Loucy (cell line): ENCODE measurements around the gene SNHG17.
"Not testable (repeated sequence)": the region's sequence is repeated elsewhere in the genome, so short reads cannot be mapped to it uniquely, and the experiment has no call there.

Experiments used
- H2AFZ ChIP-seq: fragments of 200-600 bp; sonication (generic); 2 replicates; pipeline ENCODE4 v1.6.0; 2016; ENCODE audit warnings: antibody characterized with exemption, mild to moderate bottlenecking, low read length, moderate library complexity
- H3F3A ChIP-seq: fragments of 200-600 bp; 2 replicates; pipeline ENCODE4 v1.6.0; 2016; ENCODE audit warnings: antibody characterized with exemption, low read depth, mild to moderate bottlenecking
- H3K27me3 ChIP-seq: fragments of 200-600 bp; sonication (generic); 2 replicates; pipeline ENCODE4 v1.6.1; 2014; ENCODE audit warnings: low read length, mild to moderate bottlenecking; ENCODE audit not compliant: insufficient read depth, poor library complexity, severe bottlenecking
- H3K36me3 ChIP-seq: fragments of 200-600 bp; sonication (generic); 2 replicates; pipeline ENCODE4 v1.6.1; 2016; ENCODE audit warnings: low read length; ENCODE audit not compliant: insufficient read depth
- H3K4me1 ChIP-seq: fragments of 200-600 bp; sonication (generic); 2 replicates; pipeline ENCODE4 v1.5.1; 2014; ENCODE audit warnings: low read length, mild to moderate bottlenecking; ENCODE audit not compliant: insufficient read depth, poor library complexity, severe bottlenecking
- H3K4me2 ChIP-seq: fragments of 200-600 bp; sonication (generic); 2 replicates; pipeline ENCODE4 v1.6.0; 2014; ENCODE audit warnings: antibody characterized with exemption, low read length, low read depth, mild to moderate bottlenecking; ENCODE audit not compliant: poor library complexity, severe bottlenecking
- H3K4me3 ChIP-seq: fragments of 200-600 bp; sonication (generic); 2 replicates; pipeline ENCODE4 v1.5.1; 2014; ENCODE audit warnings: low read length, mild to moderate bottlenecking, mixed read lengths; ENCODE audit not compliant: poor library complexity, severe bottlenecking
- H3K79me2 ChIP-seq: fragments of 200-600 bp; sonication (generic); 2 replicates; pipeline ENCODE4 v1.6.1; 2014; ENCODE audit warnings: low read length; ENCODE audit not compliant: insufficient read depth
- H3K9ac ChIP-seq: fragments of 200-600 bp; sonication (generic); 2 replicates; pipeline ENCODE4 v1.6.0; 2014; ENCODE audit warnings: mild to moderate bottlenecking, low read depth, low read length, moderate library complexity; ENCODE audit not compliant: poor library complexity, severe bottlenecking
- H3K9me2 ChIP-seq: fragments of 200-600 bp; sonication (generic); replicated peaks from 2 replicates; pipeline ENCODE4 v1.6.1; 2016; ENCODE audit warnings: low read depth, low read length, mixed read lengths
- H3K9me3 ChIP-seq: fragments of 200-600 bp; sonication (generic); 2 replicates; pipeline ENCODE4 v1.6.1; 2014; ENCODE audit warnings: mild to moderate bottlenecking, antibody characterized with exemption, low read length, low read depth; ENCODE audit not compliant: insufficient read depth
- H4K20me1 ChIP-seq: fragments of 200-600 bp; sonication (generic); 2 replicates; pipeline ENCODE4 v1.6.0; 2014; ENCODE audit warnings: antibody characterized with exemption, low read length, mild to moderate bottlenecking; ENCODE audit not compliant: insufficient read depth, poor library complexity, severe bottlenecking
- EZH2phosphoT487 ChIP-seq: fragments of 200-600 bp; IDR thresholded peaks from 2 replicates; pipeline ENCODE4 v1.6.1; 2018; ENCODE audit warnings: antibody characterized with exemption, mild to moderate bottlenecking, moderate library complexity, borderline replicate concordance
- TF ChIP-seq, protein P1 (sequence below): fragments of 200-600 bp; sonication (generic); conservative IDR thresholded peaks from 2 replicates; pipeline ENCODE4 v1.5.1; 2014; ENCODE audit warnings: mild to moderate bottlenecking, antibody characterized with exemption, low read length

The SNHG17 gene

GRCh38 chr20:38471245-38471644, 36.1 kb upstream of the SNHG17 start:
- H3K9me2 ChIP-seq, result no peaks in the 10 kb centered on the region
- no peak overlapping the region for H2AFZ ChIP-seq
- H3K27me3 ChIP-seq, result no peaks in the 10 kb centered on the region
- no peak overlapping the region for H3K4me3 ChIP-seq
- no peaks in the 10 kb centered on the region for H3K36me3 ChIP-seq
- H3K4me2 ChIP-seq, result no peak overlapping the region
- TF ChIP-seq, protein P1, sequence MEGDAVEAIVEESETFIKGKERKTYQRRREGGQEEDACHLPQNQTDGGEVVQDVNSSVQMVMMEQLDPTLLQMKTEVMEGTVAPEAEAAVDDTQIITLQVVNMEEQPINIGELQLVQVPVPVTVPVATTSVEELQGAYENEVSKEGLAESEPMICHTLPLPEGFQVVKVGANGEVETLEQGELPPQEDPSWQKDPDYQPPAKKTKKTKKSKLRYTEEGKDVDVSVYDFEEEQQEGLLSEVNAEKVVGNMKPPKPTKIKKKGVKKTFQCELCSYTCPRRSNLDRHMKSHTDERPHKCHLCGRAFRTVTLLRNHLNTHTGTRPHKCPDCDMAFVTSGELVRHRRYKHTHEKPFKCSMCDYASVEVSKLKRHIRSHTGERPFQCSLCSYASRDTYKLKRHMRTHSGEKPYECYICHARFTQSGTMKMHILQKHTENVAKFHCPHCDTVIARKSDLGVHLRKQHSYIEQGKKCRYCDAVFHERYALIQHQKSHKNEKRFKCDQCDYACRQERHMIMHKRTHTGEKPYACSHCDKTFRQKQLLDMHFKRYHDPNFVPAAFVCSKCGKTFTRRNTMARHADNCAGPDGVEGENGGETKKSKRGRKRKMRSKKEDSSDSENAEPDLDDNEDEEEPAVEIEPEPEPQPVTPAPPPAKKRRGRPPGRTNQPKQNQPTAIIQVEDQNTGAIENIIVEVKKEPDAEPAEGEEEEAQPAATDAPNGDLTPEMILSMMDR, result no peak
- no peak for TF ChIP-seq EZH2phosphoT487
- no peak overlapping the region for H3K9ac ChIP-seq
- H3K79me2 ChIP-seq, result peaks cover 35% of the 10 kb centered on the region
- no peaks in the 10 kb centered on the region for H3F3A ChIP-seq
- no peaks in the 10 kb centered on the region for H3K9me3 ChIP-seq
- peaks cover 32% of the 10 kb centered on the region for H3K4me1 ChIP-seq
- peaks cover 27% of the 10 kb centered on the region for H4K20me1 ChIP-seq

- Histone ChIP-seq H3K9ac (no peak overlapping the region), H3K4me2 (no peak overlapping the region), H3K9me2 (no peaks in the 10 kb centered on the region), H4K20me1 (no peaks in the 10 kb centered on the region), H3K4me1 (peaks cover 3% of the 10 kb centered on the region), H3K36me3 (no peaks in the 10 kb centered on the region), H2AFZ (no peak overlapping the region), H3F3A (no peaks in the 10 kb centered on the region), H3K9me3 (no peaks in the 10 kb centered on the region), H3K4me3 (no peak overlapping the region), H3K79me2 (no peaks in the 10 kb centered on the region), H3K27me3 (no peaks in the 10 kb centered on the region)
- TF ChIP-seq, protein P1, result no peak
- no peak for TF ChIP-seq EZH2phosphoT487
Observed at GRCh38 chr20:38466983-38467382, 31.9 kb upstream of the SNHG17 start.

- H4K20me1 ChIP-seq, result no peaks in the 10 kb centered on the region
- no peaks in the 10 kb centered on the region for H3K36me3 ChIP-seq
- no peaks in the 10 kb centered on the region for H3K79me2 ChIP-seq
- H3K9me3 ChIP-seq, result no peaks in the 10 kb centered on the region
- H3K4me3 ChIP-seq, result no peak overlapping the region
- no peaks in the 10 kb centered on the region for H3K4me1 ChIP-seq
- TF ChIP-seq, protein P1, result no peak
- no peak for TF ChIP-seq EZH2phosphoT487
- H3K4me2 ChIP-seq, result no peak overlapping the region
- no peaks in the 10 kb centered on the region for H3K9me2 ChIP-seq
- no peaks in the 10 kb centered on the region for H3K27me3 ChIP-seq
- no peak overlapping the region for H3K9ac ChIP-seq
- no peak overlapping the region for H2AFZ ChIP-seq
- no peaks in the 10 kb centered on the region for H3F3A ChIP-seq
Observed at GRCh38 chr20:38466171-38466570, 31.0 kb upstream of the SNHG17 start.

DNA sequence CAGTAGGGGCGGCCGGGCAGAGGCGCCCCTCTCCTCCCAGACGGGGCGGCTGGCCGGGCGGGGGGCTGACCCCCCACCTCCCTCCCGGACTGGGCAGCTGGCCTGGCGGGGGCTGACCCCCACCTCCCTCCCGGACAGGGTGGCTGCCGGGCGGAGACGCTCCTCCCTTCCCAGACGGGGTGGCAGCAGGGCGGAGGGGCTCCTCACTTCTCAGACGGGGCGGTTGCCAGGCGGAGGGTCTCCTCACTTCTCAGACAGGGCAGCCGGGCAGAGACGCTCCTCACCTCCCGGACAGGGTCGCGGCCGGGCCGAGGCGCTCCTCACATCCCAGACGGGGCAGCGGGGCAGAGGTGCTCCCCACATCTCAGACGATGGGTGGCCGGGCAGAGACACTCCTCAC, 26.4 kb upstream of the SNHG17 start:
- not testable (repeated sequence) for H3K4me1 ChIP-seq, H3F3A ChIP-seq, H3K4me2 ChIP-seq, H3K36me3 ChIP-seq, H3K79me2 ChIP-seq, H3K9ac ChIP-seq, H2AFZ ChIP-seq, H3K9me2 ChIP-seq, H3K9me3 ChIP-seq, H4K20me1 ChIP-seq, H3K27me3 ChIP-seq, H3K4me3 ChIP-seq

GRCh38 chr20:38461167-38461566, 26.0 kb upstream of the SNHG17 start:
- H3K9ac ChIP-seq, H3K4me3 ChIP-seq, H3K79me2 ChIP-seq, H3K9me3 ChIP-seq, H4K20me1 ChIP-seq, H3K4me1 ChIP-seq, H3K36me3 ChIP-seq, H2AFZ ChIP-seq, H3K9me2 ChIP-seq, H3K27me3 ChIP-seq, H3F3A ChIP-seq, H3K4me2 ChIP-seq: not testable (repeated sequence)
